Fibroblast of lung (primary cell): ENCODE data around the gene TENT4A.

Experiments used
- EZH2 ChIP-seq: IDR thresholded peaks from 2 replicates; pipeline ENCODE4 v1.5.1; 2012; ENCODE audit warnings: low read length, control low read depth, mild to moderate bottlenecking; ENCODE audit errors: missing control alignments
- TF ChIP-seq, protein P1 (sequence below), 2 donors: IDR thresholded peaks in 1 of 2; conservative IDR thresholded peaks in 1 of 2; 1 replicate in 1 of 2; 2 replicates in 1 of 2; pipeline ENCODE4 v1.5.1; 2011 to 2012; ENCODE audit warnings: low read length in 2 of 2, control low read depth in 1 of 2, inconsistent platforms in 1 of 2, low read depth in 1 of 2, mild to moderate bottlenecking in 1 of 2

DNA sequence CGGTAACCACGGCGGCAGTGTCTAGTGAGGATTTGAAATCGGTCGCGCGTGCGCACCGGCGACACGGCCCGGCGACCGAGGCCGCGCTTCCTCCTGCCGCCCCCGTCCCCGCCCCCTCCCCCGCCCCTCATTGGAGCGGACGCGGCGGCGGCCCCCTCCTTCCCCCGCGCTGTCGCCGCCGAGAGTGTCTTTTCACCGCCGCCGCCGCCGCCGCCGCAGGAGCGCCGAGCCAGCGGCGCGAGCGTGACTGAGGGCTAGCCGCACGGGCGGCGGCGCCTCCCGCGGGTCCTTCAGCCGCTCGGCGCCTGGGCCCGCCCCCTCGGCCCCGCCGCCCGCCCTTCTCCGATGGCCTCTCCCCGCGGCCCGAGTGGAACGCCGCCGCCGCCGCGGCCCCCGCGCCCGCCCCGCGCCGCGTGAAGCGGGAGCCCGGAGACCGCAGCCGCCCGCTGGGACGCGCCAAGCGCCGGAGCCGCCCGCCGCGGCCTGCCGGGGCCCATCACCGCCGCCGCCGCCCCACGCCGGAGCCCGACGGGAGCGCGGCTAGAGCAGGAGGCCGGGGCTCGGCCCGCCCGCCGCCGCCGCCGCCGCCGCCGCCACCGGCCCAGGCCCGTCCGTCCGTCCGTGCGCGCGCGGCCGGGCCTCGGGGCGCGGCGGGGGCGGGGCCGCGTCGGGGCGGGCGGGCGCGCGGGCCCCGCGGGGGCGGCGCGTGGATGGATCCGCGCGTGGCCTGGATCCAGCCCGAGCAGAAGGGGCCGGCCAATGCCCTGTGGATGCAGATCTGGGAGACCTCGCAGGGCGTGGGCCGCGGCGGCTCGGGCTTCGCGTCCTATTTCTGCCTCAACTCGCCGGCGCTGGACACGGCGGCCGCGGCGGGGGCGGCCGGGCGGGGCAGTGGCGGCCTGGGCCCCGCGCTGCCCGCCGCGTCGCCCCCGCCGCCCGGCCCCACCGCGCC is at the start of gene TENT4A:
- TF ChIP-seq, protein P1, sequence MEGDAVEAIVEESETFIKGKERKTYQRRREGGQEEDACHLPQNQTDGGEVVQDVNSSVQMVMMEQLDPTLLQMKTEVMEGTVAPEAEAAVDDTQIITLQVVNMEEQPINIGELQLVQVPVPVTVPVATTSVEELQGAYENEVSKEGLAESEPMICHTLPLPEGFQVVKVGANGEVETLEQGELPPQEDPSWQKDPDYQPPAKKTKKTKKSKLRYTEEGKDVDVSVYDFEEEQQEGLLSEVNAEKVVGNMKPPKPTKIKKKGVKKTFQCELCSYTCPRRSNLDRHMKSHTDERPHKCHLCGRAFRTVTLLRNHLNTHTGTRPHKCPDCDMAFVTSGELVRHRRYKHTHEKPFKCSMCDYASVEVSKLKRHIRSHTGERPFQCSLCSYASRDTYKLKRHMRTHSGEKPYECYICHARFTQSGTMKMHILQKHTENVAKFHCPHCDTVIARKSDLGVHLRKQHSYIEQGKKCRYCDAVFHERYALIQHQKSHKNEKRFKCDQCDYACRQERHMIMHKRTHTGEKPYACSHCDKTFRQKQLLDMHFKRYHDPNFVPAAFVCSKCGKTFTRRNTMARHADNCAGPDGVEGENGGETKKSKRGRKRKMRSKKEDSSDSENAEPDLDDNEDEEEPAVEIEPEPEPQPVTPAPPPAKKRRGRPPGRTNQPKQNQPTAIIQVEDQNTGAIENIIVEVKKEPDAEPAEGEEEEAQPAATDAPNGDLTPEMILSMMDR (conservative IDR thresholded peaks at IDR 0.05 in 1 of 2, IDR thresholded peaks at IDR 0.05 in 1 of 2; ENCODE audit: low read depth in 1 of 2, low read length in 2 of 2): no peak
- no peak for TF ChIP-seq EZH2
